ENCODE results near the gene TTC9B.
"Not testable (repeated sequence)": the region's sequence is repeated elsewhere in the genome, so short reads cannot be mapped to it uniquely, and the experiment has no call there.

The TTC9B gene

DNA sequence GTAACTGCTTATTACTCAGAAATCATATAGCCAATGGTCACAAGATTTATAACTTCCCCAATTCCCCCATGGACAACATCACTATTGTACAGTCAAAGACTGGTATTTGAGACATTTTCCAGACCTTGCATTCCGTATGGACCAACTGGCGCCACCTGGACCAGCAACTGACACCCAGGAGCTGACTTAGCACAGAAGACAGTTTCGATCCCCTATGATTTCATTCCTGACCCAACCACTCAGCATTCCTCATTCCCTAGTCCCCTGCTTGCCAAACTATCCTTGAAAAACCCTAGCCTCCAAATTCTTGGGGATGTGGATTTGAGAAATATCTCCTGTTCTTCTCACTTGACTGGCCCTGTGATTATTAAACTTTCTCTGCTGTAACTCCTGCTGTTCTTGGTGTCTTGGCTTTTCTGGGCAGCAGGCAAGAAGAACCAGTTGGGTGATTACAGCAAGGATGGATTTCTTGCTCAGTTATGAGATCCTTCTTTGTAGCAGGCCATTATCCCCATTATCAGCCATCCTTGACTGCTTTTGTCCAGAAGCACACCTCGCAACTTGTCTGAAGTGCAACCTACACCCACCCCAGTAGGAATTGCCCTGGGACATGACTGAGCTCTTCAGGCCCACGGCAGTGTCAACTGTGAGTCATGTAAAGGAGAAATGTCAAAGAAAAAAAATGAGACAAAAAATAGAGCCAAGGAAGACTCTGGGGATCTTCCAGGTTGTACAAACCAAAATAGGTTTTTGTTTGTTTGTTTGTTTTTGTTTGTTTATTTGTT lies 40.7 kb downstream of the TTC9B start:
- DNase-seq (ENCODE audit: low read depth in 1 of 2, low spot score in 1 of 2): no peak
- TF ChIP-seq, protein P1, sequence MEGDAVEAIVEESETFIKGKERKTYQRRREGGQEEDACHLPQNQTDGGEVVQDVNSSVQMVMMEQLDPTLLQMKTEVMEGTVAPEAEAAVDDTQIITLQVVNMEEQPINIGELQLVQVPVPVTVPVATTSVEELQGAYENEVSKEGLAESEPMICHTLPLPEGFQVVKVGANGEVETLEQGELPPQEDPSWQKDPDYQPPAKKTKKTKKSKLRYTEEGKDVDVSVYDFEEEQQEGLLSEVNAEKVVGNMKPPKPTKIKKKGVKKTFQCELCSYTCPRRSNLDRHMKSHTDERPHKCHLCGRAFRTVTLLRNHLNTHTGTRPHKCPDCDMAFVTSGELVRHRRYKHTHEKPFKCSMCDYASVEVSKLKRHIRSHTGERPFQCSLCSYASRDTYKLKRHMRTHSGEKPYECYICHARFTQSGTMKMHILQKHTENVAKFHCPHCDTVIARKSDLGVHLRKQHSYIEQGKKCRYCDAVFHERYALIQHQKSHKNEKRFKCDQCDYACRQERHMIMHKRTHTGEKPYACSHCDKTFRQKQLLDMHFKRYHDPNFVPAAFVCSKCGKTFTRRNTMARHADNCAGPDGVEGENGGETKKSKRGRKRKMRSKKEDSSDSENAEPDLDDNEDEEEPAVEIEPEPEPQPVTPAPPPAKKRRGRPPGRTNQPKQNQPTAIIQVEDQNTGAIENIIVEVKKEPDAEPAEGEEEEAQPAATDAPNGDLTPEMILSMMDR (IDR thresholded peaks at IDR 0.05; ENCODE audit: insufficient read depth, low read length): no peak
- TF ChIP-seq, protein P2, sequence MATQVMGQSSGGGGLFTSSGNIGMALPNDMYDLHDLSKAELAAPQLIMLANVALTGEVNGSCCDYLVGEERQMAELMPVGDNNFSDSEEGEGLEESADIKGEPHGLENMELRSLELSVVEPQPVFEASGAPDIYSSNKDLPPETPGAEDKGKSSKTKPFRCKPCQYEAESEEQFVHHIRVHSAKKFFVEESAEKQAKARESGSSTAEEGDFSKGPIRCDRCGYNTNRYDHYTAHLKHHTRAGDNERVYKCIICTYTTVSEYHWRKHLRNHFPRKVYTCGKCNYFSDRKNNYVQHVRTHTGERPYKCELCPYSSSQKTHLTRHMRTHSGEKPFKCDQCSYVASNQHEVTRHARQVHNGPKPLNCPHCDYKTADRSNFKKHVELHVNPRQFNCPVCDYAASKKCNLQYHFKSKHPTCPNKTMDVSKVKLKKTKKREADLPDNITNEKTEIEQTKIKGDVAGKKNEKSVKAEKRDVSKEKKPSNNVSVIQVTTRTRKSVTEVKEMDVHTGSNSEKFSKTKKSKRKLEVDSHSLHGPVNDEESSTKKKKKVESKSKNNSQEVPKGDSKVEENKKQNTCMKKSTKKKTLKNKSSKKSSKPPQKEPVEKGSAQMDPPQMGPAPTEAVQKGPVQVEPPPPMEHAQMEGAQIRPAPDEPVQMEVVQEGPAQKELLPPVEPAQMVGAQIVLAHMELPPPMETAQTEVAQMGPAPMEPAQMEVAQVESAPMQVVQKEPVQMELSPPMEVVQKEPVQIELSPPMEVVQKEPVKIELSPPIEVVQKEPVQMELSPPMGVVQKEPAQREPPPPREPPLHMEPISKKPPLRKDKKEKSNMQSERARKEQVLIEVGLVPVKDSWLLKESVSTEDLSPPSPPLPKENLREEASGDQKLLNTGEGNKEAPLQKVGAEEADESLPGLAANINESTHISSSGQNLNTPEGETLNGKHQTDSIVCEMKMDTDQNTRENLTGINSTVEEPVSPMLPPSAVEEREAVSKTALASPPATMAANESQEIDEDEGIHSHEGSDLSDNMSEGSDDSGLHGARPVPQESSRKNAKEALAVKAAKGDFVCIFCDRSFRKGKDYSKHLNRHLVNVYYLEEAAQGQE (IDR thresholded peaks at IDR 0.05; ENCODE audit: insufficient replicate concordance, low read depth): no peak
- TF ChIP-seq SPI1 (IDR thresholded peaks at IDR 0.05; ENCODE audit: borderline replicate concordance, low read depth): no peak
- no peak for TF ChIP-seq POLR2AphosphoS5 (IDR thresholded peaks at IDR 0.05; ENCODE audit: low read depth)
- no peak for TF ChIP-seq GABPA (IDR thresholded peaks at IDR 0.05; ENCODE audit: low read depth)
- H3K27me3 ChIP-seq (ENCODE audit: insufficient read depth, poor library complexity, severe bottlenecking): peaks cover 2% of the 10 kb centered on the region
- no peak overlapping the region for H3K27ac ChIP-seq (replicated peaks)
- no peak overlapping the region for H3K4me3 ChIP-seq (replicated peaks; ENCODE audit: insufficient read depth, low read length)

DNA sequence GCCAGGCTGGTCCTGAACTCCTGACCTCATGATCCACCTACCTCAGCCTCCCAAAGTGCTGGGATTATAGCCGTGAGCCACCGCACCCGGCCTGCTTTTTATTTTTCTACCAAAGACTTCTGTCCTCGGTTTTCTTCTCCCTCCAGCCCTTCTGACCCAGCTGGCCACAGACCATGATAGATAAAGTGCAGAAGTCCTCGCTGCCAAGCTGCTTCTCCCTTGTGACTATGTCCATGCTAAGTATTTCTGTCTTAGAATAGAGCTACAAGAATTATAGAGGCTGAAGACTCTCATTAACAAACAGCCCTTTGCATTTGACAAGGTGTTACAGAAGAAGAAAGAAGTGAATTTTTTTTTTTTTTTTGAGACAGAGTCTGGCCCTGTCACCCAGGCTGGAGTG lies 42.4 kb downstream of the TTC9B start:
- no peak for TF ChIP-seq GABPA (IDR thresholded peaks at IDR 0.05; ENCODE audit: low read depth)
- no peak for TF ChIP-seq SPI1 (IDR thresholded peaks at IDR 0.05; ENCODE audit: borderline replicate concordance, low read depth)
- no peak for TF ChIP-seq POLR2AphosphoS5 (IDR thresholded peaks at IDR 0.05; ENCODE audit: low read depth)
- TF ChIP-seq, protein P2 (IDR thresholded peaks at IDR 0.05; ENCODE audit: insufficient replicate concordance, low read depth): no peak
- TF ChIP-seq, protein P1 (IDR thresholded peaks at IDR 0.05; ENCODE audit: insufficient read depth, low read length): no peak
- H3K27ac ChIP-seq (replicated peaks): no peak overlapping the region
- H3K27me3 ChIP-seq (ENCODE audit: insufficient read depth, poor library complexity, severe bottlenecking): peaks cover 2% of the 10 kb centered on the region
- H3K4me3 ChIP-seq (replicated peaks; ENCODE audit: insufficient read depth, low read length): no peak overlapping the region
- DNase-seq (ENCODE audit: low read depth in 1 of 2, low spot score in 1 of 2): no peak

DNA sequence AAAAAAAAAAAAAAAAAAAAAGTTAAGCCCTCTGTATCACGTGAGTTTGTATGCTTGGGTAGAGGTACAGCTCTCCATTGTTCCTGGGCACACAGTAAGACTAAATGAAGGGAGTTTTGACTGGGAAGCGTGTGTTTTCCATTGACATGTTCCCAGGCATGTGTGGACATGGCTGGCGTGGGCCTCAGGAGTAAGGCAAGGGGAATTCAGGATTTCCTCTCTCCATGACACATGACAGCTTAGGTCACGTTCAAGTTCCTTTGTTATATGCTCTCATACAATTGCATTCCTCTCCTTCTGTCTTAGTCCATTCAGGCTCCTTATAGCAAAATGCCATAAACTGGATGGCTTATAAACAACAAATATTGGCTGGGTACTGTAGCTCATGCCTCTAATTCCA lies 44.1 kb downstream of the TTC9B start:
- no peak for DNase-seq (ENCODE audit: low read depth in 1 of 2, low spot score in 1 of 2)
- H3K4me3 ChIP-seq (replicated peaks; ENCODE audit: insufficient read depth, low read length): no peak overlapping the region
- no peak overlapping the region for H3K27ac ChIP-seq (replicated peaks)
- TF ChIP-seq POLR2AphosphoS5 (IDR thresholded peaks at IDR 0.05; ENCODE audit: low read depth) (no peak), SPI1 (IDR thresholded peaks at IDR 0.05; ENCODE audit: borderline replicate concordance, low read depth) (no peak)
- TF ChIP-seq, protein P2 (IDR thresholded peaks at IDR 0.05; ENCODE audit: insufficient replicate concordance, low read depth): no peak
- H3K27me3 ChIP-seq (ENCODE audit: insufficient read depth, poor library complexity, severe bottlenecking): no peaks in the 10 kb centered on the region

DNA sequence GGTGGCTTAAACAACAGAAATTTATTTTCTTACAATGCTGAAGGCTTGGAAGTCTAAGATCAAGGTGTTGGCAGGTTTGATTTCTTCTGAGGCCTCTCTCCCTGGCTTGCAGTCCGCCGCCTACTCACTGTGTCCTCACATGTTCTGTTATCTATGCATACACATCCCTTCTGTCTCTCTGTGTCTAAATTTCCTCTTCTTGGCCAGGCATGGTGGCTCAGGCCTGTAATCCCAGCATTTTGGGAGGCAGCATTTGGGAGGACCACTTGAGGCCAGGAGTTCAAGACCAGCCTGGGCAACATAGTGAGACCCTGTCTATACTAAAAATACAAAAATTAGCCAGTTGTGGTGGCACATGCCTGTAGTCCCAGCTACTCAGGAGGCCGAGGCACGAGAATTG lies 46.9 kb downstream of the TTC9B start:
- H3K4me3 ChIP-seq (replicated peaks; ENCODE audit: insufficient read depth, low read length); H3K27ac ChIP-seq (replicated peaks); DNase-seq (ENCODE audit: low read depth in 1 of 2, low spot score in 1 of 2); H3K27me3 ChIP-seq (ENCODE audit: insufficient read depth, poor library complexity, severe bottlenecking): not testable (repeated sequence)

DNA sequence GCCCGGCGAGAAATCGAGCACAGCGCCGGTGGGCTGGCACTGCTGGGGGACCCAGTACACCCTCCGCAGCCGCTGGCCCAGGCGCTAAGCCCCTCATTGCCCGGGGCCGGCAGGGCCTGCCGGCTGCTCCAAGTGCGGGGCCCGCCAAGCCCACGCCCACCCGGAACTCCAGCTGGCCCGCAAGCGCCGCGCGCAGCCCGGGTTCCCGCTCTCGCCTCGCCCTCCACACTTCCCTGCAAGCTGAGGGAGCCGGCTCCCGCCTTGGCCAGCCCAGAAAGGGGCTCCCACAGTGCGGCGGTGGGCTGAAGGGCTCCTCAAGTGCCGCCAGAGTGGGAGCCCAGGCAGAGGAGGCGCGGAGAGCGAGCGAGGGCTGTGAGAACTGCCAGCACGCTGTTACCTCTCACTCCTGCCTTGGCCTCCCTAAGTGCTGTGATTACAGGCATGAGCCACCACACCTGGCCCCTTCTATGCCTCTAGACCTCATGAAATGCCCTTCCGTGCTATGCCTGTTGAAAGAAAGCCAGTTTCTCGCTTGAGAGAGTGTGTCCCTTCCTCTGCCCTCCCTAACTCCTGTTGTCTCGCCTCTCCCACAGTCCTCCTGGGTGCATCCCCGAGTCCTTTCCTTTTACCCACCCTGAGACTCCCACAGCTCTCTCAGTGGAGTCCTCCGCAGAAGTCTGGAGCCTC lies 47.7 kb downstream of the TTC9B start:
- not testable (repeated sequence) for DNase-seq (ENCODE audit: low read depth in 1 of 2, low spot score in 1 of 2); H3K27me3 ChIP-seq (ENCODE audit: insufficient read depth, poor library complexity, severe bottlenecking); H3K27ac ChIP-seq (replicated peaks); H3K4me3 ChIP-seq (replicated peaks; ENCODE audit: insufficient read depth, low read length)

DNA sequence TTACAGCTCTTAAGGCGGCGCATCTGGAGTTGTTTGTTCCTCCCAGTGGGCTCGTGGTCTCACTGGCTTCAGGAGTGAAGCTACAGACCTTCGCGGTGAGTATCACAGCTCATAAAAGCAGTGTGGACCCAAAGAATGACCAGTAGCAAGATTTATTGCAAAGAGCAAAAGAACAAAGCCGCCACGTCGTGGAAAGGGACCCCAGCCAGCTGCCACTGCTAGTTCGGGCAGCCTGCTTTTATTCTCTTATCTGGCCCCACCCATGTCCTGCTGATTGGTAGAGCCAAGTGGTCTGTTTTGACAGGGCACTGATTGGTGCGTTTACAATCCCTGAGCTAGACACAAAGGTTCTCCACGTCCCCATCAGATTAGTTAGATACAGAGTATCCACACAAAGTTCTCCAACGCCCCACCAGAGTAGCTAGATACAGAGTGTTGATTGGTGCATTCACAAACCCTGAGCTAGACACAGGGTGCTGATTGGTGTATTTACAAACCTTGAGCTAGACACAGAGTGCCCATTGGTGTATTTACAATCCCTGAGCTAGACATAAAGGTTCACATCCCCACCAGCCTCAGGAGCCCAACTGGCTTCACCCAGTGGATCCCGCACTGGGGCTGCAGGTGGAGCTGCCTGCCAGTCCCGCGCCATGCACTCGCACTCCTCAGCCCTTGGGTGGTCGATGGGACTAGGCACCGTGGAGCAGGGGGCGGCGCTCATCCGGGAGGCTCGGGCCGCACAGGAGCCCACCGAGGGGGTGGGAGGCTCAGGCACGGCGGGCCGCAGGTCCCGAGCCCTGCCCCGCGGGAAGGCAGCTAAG lies 48.5 kb downstream of the TTC9B start:
- not testable (repeated sequence) for H3K27ac ChIP-seq (replicated peaks); H3K27me3 ChIP-seq (ENCODE audit: insufficient read depth, poor library complexity, severe bottlenecking); H3K4me3 ChIP-seq (replicated peaks; ENCODE audit: insufficient read depth, low read length); DNase-seq (ENCODE audit: low read depth in 1 of 2, low spot score in 1 of 2)
